Measurements from ENCODE around the gene EIF2AK3.

Gene EIF2AK3

DNA sequence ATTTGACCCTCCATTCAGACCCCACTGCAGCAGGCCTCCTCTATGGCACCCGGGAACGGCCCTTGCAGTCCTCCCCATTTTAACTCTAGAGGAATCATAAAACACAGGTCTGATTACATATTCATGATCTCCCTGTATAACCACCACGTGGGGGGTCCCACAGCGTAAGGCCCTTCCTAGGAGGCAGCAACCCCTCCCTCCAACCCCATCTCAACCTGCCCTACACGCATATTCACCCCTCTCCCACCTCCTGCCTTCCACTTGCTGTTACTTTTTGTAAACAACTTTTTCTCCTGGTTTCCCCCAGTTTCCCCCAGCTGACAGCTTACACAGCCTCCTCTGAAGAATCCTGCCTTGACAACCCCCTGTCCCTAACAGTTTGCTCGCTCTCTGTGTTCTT, 89.6 kb downstream of the EIF2AK3 start:
- no peak for DNase-seq

DNA sequence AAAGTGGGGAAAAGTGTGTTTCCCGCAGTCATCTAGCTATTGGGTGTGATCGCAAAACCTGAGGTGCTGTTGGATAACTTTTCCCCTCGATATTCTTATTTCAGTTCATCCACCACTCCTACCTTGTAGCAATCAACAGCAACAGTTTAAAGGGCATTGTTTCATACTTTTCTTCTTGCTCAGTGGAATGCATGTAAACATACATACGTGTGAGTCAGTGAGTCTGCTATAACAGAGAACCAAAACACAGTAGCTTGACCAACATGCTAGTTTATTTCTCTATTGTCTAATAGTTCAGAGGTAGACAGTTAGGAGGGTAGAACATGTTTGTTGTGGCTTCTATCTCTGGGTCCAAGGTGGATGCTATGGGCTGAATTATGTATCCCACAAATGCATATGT, 97.2 kb downstream of the EIF2AK3 start:
- no peak for DNase-seq

DNA sequence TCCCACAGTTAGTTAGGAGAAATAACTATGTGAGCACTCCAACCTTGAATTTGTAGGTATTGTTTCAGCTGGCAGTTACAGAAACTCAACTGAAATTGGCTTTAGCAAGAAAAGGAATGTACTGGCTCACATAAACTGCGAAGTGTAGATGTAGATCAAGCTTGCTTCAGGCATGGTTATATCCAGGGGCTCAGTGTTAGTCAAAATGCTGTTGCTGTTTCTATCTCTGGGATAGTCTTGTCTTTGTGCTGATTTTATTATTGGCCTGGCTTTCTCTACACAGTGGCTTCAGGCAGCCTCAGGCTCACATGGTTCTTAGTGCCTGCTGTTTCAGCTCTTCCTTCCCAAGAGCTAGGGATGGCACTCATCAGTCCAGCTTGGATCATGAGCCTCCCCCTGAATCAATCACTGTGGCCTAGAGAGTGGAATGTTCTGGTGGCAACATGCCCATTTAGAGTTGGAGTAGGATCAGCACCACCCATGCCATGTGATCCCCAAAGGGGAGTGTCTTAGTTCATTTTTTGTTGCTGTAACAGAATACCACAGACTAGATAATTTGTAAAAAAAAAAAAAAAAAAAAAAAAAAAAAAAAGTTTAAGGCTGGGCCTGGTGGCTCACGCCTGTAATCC, 105.7 kb downstream of the EIF2AK3 start:
- DNase-seq, result no peak

GRCh38 chr2:88517759-88518201, 109.5 kb downstream of the EIF2AK3 start:
- no peak for DNase-seq

Measured in cortex of kidney (tissue), 1 donor.